Mucosa of gallbladder (tissue), 1 donor: ENCODE data around the gene TSPAN8. TPM values are rescaled to one million over a fixed set of nuclear protein-coding genes. Genes with fewer than 3 reads are reported as not detected.
"Not testable (repeated sequence)": the region's sequence is repeated elsewhere in the genome, so short reads cannot be mapped to it uniquely, and the experiment has no call there.

Experiments used
- DNase-seq: peaks from one replicate; pipeline ENCODE4 v3.0.0-alpha.2; 2020; ENCODE audit warnings: low spot score
- total RNA-seq: library from RNA; stranded (reverse); gene quantifications from one replicate; pipeline ENCODE4 v1.2.1, GENCODE V29; 2021
- donor health status: DM: no; HTN: no; CAD: no.

Gene TSPAN8
- 345 TPM for total RNA-seq

DNA sequence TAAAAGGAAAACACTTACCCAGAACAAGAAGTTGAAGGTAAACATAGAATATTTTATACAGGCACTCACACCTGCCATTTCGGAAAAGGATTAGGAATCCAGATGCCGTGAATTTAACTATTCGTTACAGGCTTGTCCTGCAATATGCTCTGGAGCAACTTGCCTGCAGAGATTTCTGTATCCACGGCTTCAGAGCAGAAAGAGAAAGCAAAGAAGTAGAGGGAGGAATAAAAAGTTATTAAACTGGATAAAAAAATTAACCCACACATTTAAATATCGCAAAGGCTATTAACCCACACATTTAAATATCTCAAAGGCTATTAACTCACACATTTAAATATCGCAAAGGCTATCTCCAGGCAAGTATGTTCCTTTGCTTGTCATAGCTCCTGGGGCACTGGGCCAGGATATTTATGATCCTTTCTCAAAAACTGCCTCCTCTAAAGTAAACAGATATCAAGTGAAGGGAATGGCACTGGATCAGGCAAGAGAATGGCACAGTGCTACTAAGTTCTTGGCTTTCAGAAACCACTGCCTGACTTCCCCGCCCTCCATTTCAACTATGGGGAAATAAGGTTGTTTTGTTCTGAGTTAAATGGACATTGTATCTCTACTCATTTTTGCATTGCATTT, at the start of gene TSPAN8:
TSPAN8 (minus strand) TSS at position 399 of the 633 bp plus-strand sequence; CDS start at position 78, 321 bp downstream.
- DNase-seq: peak; percentile 45

DNA sequence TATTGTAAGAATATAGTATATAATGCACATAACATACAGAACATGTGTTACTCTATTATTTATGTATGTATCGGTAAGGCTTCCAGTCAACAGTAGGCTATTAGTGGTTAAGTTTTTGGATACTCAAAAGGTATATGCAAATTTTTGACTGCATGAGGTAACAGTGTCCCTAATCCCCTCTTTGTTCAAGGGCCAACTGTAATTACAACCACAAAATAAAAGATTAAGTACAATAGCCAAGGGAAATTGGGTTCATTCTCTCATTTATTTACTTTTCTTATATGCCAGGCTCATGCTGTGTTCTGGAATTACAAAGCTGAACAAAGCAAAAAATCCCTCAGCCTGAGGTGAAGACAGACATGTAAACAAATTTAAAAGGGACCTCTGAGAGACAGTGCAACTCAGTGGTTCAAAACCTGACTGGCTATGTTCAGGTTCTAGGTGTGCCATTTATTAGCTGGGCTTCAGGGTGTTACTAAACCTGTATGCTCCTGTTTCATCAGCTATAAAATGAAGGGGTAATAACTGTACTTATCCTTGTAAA, 43.4 kb upstream of the TSPAN8 start:
- no peak for DNase-seq

DNA sequence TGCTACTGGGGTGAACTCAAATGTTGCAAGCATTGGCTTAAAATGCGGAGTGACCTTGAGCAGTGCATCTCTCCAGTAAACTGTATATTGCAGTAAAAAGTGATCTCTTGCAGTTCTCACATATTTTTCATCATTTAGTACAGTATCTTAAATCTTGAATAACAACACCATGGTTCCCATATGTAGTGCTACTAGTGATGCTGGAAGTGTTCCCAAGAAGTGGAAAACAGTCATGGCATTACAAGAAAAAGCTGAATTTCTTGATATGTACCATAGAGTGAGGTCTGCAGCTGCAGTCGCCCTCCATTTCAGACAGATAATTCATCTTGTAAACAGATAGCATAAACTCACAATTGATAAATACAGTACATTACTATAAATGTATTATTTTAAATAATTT, 42.9 kb upstream of the TSPAN8 start:
- no peak for DNase-seq

DNA sequence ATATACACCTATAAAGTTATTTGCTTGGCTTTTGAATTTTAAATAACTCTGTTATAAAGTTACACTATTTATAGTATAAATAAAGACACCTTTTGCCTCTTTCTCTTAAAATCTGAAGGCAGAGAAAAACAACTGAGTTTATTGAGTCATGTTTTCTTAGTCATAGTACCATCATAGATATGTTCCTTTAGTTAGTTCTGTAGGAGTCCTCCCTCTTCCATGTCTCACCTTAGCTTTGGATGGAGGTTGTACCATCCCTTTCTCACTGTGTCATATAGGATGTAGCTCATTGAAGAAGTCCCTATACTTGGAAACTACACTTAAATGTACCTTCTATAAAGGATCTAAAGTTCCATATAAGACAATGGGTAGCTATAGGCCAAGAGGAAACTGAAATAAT, 39.7 kb upstream of the TSPAN8 start:
- DNase-seq: no peak

DNA sequence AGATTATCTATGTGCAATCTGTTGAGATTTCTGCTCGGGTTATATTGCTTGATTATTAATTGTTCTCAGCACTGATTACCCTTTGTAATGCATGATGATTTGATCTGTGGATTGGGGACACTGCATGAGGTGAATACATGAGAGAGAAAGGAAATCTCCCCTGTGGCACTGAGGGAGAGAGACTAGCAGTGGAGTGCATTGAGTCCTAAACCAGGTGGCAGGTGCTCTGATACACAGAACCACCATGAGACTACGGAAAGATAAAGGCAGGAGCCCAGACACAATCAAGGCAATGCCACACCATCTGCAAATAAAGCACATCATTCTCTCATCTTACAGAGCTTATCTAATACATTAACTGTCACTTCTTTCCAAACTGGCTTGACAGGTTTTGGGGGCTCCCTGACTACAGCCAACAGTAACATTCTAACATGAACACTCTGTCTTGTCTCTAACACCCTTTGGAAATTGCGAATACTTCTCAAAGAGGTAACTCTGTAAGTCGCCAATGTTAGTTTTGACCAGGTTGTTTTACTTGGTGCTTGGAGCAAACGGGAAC, 37.6 kb upstream of the TSPAN8 start:
- DNase-seq: no peak

DNA sequence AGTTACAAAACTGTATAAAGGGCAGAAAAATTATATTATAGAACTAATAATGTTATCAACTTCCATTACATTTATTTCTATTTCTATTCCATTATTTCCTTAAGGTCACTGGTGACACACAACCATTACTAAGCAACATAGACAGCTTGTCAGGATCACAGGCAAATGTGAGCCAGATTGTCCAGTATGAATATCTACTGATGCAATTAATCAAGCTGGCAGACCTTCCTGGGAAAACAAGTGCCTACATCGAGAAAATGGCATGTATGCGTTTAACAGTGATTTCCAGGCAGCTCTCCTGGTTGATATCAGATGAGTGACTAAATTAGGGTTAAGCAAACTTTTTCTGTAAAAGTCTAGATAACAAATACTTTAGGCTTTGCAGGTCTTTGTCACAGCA, 36.9 kb upstream of the TSPAN8 start:
- no peak for DNase-seq

DNA sequence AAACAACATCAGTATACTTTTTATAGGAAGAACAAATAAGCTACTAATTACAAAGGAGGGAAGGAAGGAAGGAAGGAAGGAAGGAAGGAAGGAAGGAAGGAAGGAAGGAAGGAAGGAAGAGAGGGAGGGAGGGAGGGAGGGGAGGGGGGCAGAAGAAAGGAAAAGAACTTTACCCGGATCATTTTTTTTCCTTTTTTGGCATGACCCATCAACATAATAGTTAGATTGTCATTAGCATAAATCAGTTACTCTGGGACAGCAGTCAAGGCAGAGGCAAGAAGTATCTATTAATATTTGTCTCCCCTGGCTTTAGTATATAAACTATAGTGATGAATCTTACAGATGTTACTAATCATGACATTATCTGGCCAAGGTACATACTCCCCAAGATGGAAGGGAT, 35.2 kb upstream of the TSPAN8 start:
- no peak for DNase-seq

DNA sequence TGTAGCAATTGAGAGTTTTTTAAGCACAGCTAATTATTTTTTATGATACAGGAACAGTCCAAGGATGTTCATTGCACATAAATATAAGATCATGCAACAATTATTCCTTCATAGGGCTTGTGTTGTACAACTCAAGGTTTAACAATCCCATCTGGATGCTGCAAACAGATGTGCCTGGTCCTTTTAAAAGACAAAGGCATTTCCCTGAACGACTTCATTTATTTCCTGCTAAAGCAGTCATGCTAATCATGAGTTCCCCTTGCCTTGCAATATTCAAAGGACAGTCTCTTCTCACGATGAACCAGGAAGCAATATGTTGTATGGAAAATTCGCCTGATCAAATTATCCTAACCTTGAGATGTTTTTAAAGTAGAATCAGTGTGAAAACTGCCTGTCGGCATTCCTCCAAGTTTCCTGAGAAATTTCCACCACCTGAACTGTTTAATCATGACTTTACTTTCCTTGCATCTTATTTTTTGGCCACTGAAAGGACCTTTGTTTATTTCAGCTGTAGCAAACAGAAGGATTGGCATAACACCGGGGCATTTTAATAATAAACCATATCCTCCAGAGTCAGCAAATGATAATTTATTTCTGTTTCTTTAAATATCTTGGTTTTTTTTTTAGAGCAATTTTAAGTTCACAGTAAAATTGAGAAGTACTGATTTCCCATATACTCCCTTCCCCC, 33.9 kb upstream of the TSPAN8 start:
- no peak for DNase-seq

DNA sequence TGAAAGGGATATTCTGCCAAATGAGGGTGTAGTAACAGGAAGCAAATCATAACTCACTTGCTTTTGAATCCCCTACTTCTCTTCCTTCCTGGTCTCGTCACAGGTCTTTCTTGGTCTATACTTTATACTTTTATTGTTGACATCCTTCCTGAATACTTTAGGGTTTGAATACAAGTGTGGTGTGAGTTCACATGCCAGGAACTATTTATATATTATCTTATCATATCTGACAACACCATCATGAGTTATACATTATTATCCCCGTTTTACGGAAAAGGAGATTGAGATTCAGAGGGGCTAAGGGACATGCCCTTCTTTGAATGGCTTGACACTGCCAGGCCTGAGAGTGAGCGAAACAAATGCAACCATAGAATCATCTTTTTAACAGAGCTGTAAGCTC, 33.0 kb upstream of the TSPAN8 start:
- DNase-seq: no peak

DNA sequence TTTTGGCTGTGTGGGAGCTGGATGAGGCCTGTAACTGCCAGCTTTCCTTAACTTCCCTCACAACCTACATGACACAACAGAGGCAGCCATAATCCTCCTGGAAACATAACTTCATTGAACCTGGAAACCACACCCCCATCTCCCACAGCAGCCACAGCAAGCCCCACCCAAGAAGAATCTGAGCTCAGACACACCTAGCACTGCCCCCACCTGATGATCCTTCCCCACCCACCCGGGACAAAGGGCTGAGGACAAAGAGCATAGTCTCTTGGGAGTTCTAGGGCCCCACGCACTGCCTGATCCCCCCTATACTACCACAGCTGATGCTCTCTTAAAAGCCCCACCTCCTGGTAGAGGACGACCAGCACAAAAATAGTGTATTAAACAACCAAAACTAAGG, 29.6 kb upstream of the TSPAN8 start:
- DNase-seq: no peak

DNA sequence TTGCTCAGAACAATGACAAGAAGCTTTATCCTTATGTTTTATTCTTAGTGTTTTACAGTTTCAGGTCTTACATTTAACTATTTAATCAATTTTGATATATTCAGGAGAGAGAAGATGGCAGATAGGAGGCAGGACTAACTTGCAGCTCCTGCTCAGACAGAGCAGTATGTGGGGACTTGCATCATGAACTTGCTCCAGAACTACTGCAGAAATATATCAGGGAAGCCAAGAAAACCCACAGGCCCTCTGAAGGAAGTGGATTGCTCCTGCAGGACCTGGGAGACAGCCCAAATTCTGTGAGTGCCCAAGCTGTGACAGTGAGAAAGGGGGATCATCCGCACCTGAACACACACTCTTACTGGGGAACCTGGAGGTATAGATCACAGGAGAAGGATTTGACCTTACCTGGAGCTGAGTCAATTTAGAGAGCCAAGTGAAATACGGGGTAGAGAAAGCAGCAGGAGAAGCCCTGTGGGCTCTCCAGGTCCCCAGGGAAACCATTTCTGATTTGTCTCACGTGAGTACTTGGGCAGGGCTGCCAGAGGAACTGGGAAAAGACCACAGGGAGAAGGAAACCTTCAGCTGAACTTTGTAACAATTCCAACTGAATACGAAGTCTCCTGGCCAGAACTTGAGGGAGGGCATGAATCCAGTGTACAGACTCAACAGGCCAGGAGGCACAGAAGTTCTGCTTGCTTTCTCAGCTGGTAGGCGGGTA, 28.9 kb upstream of the TSPAN8 start:
- no peak for DNase-seq

DNA sequence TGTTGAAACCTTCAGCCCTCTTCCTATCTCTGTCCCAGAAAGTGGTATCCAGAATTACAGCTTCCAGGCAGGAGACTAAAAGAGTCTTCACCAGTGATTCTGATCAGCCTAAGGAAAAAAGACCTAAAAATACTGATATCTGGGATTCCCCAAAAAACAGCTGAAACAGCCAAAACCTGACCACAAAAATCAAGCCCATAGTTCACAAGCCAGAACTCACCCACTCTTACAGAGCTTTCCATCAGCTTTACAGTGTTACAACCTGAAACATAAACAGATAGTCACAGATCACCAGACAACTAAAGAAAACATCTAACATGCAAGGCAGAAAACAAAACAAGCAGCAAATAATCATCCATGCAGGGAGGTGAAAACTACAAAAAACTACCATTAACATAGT, 26.0 kb upstream of the TSPAN8 start:
- DNase-seq: no peak

DNA sequence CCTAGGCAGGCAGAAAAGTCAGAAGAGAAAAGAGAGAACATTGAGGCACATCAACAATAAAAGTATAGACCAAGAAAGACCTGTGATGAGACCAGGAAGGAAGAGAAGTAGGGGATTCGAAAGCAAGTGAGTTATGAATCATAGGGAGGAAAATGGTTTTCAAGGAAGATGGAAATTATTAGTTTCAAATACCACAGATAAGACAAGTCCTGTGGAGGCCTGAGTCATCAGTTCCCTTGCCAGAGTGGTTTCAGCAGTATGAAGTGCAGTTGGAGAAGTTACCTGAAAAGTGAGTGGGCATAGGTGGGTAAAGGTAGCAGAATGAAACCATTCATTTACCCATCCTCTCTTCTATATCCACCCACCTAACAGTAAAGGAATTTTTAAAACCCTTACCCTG, 25.2 kb upstream of the TSPAN8 start:
- no peak for DNase-seq

DNA sequence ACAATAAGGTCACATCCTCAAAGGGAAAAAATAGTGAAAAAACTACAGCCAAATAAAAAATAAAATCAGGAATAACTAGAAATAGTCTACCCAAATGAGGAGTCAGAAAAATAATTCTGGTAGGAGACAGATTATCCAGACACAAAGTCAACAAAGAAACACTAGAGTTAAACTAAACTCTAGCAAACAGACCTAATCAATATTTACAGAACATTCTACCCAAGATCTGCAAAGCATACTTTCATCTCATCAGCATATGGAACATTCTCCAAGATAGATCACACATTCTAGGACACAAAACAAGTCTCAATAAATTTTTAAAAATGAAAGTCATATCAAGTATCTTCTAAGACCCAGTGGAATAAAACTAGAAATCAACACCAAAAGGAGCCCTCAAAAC, 20.4 kb upstream of the TSPAN8 start:
- no peak for DNase-seq

DNA sequence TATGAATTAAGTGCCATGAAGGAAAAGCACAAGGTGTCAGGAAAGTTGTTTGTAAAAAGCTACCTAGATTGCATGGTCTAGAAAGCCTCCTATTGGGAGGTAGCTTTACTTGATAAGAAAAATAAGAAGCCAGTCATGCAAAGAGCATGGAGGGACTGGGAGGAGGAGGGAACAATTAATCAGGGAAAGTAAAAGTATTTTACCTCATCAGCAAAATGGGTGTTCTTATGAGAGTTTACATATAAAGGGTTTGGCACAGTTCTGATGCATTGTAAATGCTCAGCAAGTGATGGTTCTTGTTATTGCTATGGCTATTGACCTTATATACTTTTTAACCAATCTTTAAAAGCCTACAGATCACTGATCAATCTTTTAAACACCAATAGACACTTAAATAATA, 17.0 kb upstream of the TSPAN8 start:
- DNase-seq: no peak

DNA sequence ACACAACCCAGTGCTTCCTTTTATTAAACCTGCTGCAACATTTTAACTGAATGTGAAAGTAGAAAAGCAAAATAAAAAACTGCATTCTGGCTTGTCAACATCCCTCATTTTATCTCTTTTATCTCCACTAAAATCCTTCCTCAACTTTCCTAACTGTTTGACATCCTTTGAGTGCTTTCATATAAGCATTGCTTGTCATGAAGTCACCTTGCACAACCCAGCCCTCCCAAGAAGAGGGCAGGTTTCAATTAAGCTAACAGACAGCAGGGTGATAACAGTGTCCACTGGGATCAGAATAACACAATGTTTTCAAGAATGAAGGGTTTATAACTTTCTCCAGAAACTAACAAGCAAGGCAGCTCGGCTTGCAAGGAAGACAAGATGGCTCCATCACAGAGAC, 16.3 kb upstream of the TSPAN8 start:
- DNase-seq: no peak

DNA sequence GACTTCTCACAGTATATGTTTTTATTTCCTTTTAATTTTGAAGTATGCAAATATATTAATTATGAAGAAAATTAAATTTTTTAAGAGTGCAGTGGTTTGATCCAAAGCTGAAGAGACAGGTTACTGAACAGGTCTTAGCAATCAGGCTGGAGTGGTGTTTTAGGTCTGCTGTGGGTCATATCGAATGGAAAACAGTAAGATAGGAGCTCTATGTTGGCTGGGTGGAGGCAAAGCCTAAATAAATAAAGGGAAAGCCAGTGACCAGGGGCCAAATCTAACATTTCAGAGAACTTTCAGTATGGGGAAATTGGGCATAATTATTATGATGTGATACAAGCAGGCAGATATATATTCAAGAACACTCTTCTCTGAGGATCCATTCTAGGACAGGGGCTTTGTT, 12.7 kb upstream of the TSPAN8 start:
- no peak for DNase-seq

DNA sequence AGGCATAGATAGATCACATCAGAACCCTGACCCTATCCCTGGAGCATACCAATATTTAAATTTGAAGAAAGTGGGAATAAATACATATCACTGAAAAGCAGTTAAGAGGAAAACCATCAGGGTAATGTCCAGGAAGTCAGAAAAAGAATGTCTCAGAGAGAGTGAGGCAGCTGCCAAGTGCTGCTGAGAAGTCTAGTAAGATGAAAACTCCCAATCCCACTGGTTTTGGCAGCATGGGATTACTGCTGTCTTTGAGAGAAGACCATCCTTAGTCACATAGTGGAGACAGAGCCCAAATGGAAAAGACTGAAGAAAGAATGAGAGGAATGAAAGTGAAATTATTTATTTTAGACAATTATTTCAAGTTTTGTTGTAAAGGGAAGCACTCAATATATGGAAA, 11.5 kb upstream of the TSPAN8 start:
- no peak for DNase-seq

DNA sequence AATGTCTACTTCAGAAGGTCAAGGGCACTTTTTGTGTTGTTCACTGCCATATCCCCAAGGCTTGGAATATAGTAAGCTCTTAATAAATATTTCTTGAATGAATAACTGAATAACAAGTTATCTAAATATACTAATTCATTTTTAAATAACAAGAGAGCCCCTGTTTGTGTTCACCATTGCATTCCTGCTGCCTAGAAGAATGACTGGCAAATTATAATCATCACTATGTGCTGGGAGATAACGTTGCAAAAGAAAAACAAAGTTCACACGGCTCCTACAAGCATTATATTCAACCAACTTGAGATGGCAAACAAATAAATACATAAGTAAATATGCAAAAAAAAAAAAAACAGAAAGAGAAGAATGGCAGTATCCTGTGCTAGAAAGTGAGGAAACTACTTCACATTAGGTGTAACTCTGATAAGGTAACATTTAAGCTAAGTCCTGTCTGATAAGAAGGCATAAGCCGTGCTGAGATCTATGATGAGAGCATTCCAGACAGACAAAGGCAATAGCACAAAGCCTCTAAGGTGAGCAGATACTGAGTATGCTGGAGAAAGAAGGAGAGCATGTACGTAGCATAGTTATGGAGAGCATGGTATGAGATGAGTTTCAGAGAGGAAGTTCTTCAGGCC, 9.2 kb upstream of the TSPAN8 start:
- no peak for DNase-seq

DNA sequence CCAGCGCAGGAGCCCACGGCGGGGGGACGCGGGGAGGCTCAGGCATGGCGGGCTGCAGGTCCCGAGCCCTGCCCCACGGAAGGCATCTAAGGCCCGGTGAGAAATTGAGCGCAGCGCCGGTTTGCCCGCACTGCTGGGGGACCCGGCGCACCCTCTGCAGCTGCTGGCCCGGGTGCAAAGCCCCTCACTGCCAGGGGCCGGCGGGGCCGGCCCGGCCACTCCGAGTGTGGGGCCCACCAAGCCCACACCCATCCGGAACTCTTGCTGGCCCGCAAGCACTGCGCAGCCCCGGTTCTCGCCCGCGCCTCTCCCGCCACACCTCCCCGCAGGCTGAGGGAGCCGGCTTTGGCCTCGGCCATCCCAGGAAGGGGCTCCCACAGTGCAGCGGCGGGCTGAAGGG, 8.5 kb upstream of the TSPAN8 start:
- DNase-seq: no peak

DNA sequence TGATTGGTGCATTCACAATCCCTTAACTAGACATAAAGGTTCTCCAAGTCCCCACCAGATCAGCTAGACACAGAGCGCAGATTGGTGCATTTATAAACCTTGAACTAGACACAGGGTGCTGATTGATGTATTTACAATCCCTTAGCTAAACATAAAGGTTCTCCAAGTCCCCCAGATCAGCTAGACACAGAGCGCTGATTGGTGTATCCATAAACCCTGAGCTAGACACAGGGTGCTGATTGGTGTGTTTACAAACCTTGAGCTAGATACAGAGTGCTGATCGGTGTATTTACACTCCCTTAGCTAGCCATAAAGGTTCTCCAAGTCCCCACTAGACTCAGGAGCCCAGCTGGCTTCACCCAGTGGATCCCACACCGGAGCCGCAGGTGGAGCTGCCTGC, 8.0 kb upstream of the TSPAN8 start:
- DNase-seq: not testable (repeated sequence)

DNA sequence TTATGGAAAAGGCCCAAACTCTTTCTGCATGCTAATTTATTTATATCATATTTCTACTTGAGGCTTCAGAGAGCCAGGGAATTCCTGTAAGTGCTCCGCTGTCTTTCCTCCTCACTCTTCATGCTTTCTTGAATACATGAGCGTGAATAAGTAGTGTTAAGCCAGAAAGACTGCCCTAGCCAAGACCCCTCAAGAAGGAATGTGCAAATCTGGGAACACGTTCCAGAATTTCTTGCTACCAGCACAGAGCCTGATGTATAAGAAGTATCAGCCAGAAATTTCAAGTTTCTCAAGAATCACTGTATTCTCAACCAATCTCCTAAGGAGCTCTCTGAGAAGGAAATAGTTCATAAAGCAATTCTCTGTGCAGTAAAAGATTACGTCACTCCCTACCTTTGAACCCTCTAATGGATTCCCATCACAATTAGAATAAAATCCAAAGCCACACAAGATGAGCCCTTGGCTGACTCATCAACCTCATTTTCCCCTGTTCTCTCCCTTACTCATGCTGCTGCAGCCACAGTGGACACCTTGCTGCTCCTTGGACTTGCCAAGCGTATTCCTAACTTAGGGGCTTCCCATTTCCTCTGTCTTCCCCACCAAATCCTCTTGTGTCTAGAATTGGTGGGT, 6.9 kb upstream of the TSPAN8 start:
- peak; percentile 28 for DNase-seq
